ENCODE results near the gene CABCOCO1. TPM values are rescaled to one million over a fixed set of nuclear protein-coding genes. Genes with fewer than 3 reads are reported as not detected.

CABCOCO1 gene
- total and polyA plus RNA-seq, 7 donors: 0.10 to 3.1 (median 0.68) TPM; not detected in 2

DNA sequence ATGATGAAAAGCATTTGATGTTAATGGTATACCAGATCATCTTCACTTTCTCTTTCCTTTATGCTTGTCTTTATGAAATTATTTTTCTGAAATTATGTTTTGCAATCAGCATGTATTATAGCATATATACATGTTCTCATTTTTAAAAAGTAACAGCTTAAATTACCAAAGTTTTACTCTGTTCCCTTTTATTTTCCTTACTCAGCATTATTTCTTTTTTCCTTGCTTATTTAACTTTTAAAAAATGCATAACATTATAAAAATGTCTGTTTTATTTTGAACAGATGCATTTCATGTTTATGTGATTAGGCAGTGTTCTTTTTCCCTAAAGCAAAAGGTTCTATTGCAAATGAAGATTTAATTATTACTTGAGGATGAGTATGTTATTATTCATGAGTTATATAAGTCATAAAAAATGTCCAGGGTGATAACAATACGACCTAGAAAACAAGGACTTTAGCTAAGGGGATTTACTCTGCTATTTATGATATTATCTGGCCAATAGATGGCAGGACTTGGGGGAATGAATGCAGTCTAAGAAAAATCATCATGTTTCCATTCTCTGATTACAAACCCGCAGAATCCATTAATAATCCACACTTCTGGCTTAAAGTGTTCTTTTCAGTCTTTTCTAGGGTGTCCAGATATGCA, 38.5 kb downstream of the CABCOCO1 start:
- no peak for DNase-seq
- WGBS, 2 donors: 49 to 66% methylated on average over 2 of the region's 2 CpGs
- H3K27me3 ChIP-seq: no peaks in the 10 kb centered on the region
- intact Hi-C loops (cut with DNase I): no loop called here
- peaks cover 0 to 21% (median 3%) of the 10 kb centered on the region in 4 donors for H3K4me1 ChIP-seq
- no peak overlapping the region for H3K4me3 ChIP-seq
- TF ChIP-seq POLR2AphosphoS5 (IDR thresholded peaks at IDR 0.05) (no peak), POLR2A (IDR thresholded peaks at IDR 0.05) (no peak), EP300 (IDR thresholded peaks at IDR 0.05) (no peak)
- TF ChIP-seq, protein P1, sequence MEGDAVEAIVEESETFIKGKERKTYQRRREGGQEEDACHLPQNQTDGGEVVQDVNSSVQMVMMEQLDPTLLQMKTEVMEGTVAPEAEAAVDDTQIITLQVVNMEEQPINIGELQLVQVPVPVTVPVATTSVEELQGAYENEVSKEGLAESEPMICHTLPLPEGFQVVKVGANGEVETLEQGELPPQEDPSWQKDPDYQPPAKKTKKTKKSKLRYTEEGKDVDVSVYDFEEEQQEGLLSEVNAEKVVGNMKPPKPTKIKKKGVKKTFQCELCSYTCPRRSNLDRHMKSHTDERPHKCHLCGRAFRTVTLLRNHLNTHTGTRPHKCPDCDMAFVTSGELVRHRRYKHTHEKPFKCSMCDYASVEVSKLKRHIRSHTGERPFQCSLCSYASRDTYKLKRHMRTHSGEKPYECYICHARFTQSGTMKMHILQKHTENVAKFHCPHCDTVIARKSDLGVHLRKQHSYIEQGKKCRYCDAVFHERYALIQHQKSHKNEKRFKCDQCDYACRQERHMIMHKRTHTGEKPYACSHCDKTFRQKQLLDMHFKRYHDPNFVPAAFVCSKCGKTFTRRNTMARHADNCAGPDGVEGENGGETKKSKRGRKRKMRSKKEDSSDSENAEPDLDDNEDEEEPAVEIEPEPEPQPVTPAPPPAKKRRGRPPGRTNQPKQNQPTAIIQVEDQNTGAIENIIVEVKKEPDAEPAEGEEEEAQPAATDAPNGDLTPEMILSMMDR (IDR thresholded peaks at IDR 0.05): no peak
- H3K27ac ChIP-seq: no peak overlapping the region
- no peaks in the 10 kb centered on the region for H3K9me3 ChIP-seq
- no peaks in the 10 kb centered on the region for H3K36me3 ChIP-seq

DNA sequence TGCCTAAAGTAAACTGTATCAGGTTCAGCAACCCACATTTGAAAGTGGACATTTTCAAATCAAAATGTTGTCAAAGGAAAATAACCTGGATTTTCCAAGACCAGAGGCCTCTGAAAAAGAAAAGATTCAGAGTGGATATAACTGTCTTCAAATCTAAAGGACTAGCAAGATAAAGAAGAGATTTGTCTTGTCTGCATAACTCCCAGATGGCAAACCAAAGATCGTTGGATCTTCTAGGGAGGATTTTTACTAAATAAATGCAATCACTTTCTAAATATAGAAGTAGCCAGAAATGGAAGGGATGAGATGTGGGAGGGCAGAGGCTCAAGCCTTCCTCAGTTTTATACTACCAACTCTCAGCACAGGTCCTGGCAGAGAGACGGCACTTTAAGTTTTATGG, 39.0 kb downstream of the CABCOCO1 start:
- Histone ChIP-seq H3K9me3 (no peaks in the 10 kb centered on the region), H3K27me3 (no peaks in the 10 kb centered on the region), H3K27ac (no peak overlapping the region), H3K36me3 (no peaks in the 10 kb centered on the region), H3K4me1 (peaks cover 0 to 21% (median 3%) of the 10 kb centered on the region in 4 donors), H3K4me3 (no peak overlapping the region)
- TF ChIP-seq POLR2AphosphoS5 (IDR thresholded peaks at IDR 0.05) (no peak), POLR2A (IDR thresholded peaks at IDR 0.05) (no peak), EP300 (IDR thresholded peaks at IDR 0.05) (no peak)
- TF ChIP-seq, protein P1 (IDR thresholded peaks at IDR 0.05): no peak
- intact Hi-C loops (cut with DNase I): no loop called here
- WGBS, 2 donors: 69 to 82% methylated on average over 2 of the region's 2 CpGs
- DNase-seq: no peak

DNA sequence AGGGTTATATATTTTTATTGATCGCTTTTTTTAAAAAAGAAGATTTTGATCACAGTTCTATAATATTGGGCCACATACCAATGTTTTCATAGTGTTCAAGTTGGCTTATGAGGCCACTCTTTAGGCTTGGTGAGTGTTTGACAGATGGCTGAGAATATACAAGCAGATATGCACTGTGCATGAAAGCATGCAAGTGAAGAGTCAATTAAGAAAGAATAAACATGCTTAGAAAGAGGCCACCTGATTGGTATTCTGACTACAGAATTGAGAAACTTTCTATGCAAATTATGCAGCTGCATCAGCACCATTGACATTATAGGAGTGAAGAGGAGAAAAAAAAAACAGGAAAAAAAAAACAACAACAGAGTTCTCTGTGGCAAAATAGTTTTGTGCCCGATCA, 39.9 kb downstream of the CABCOCO1 start:
- no peak for DNase-seq
- Histone ChIP-seq H3K4me3 (no peak overlapping the region), H3K4me1 (peaks cover 0 to 21% (median 3%) of the 10 kb centered on the region in 4 donors), H3K27me3 (no peaks in the 10 kb centered on the region), H3K36me3 (no peaks in the 10 kb centered on the region), H3K9me3 (no peaks in the 10 kb centered on the region), H3K27ac (no peak overlapping the region)
- no peak for TF ChIP-seq POLR2AphosphoS5 (IDR thresholded peaks at IDR 0.05)
- TF ChIP-seq EP300 (IDR thresholded peaks at IDR 0.05): no peak
- TF ChIP-seq, protein P1 (IDR thresholded peaks at IDR 0.05): no peak
- no peak for TF ChIP-seq POLR2A (IDR thresholded peaks at IDR 0.05)
- intact Hi-C loops (cut with DNase I): no loop called here
- 68 to 69% methylated on average over 2 of the region's 2 CpGs for WGBS, 2 donors

DNA sequence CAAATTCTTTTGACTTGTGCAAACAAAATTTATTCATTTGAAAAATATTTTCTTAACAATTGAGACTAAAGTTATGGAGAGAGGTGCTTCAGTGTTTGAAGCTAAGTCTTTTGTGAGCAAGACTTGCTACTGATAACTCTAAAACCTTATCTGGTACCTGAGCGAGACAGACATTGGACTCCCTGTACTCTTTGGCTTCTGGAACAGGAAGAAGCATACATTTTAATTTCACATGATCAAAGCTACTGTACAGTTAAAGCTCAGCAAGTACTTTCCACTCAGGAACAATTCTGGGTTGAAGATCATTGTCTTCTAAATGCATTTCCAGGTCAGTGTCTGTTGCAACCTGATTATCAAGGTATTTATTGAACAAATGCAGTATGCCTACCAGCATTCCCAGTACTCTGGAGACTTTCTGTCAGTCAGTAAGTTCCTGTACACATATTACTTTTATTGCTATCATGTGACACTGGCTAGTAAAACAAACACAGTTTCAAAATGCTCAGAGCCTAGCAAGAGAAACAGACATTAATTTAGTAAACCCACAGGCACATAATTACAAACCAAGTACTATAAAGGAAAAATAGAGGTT, 42.4 kb downstream of the CABCOCO1 start:
- no peaks in the 10 kb centered on the region for H3K36me3 ChIP-seq
- no peaks in the 10 kb centered on the region for H3K9me3 ChIP-seq
- TF ChIP-seq POLR2A (IDR thresholded peaks at IDR 0.05) (no peak), EP300 (IDR thresholded peaks at IDR 0.05) (no peak), POLR2AphosphoS5 (IDR thresholded peaks at IDR 0.05) (no peak)
- TF ChIP-seq, protein P1 (IDR thresholded peaks at IDR 0.05): no peak
- intact Hi-C loops (cut with DNase I): no loop called here
- H3K4me3 ChIP-seq: no peak overlapping the region
- no peak for DNase-seq
- WGBS, 2 donors: 18 to 77% methylated on average over 1 of the region's 1 CpG
- H3K4me1 ChIP-seq: peaks cover 0 to 14% (median 3%) of the 10 kb centered on the region in 4 donors
- no peaks in the 10 kb centered on the region for H3K27me3 ChIP-seq
- H3K27ac ChIP-seq: no peak overlapping the region

Data from sigmoid colon (tissue), 7 donors.